Neural progenitor cell (in vitro differentiated cells): Measurements from ENCODE around the gene UCK2. TPM values are rescaled to one million over a fixed set of nuclear protein-coding genes. Genes with fewer than 3 reads are reported as not detected.
"Not testable (repeated sequence)": the region's sequence is repeated elsewhere in the genome, so short reads cannot be mapped to it uniquely, and the experiment has no call there.

Experiments
- DNase-seq: peaks from one replicate; pipeline ENCODE4 v3.0.0-alpha.2; 2016; ENCODE audit warnings: low spot score
- H2AFZ ChIP-seq: fragments of 200-600 bp; sonication (generic); replicated peaks from 2 replicates; pipeline ENCODE4 v1.6.1; 2016; ENCODE audit warnings: antibody characterized with exemption
- H3F3A ChIP-seq: fragments of 200-600 bp; sonication (generic); 2 replicates; pipeline ENCODE4 v1.6.1; 2016; ENCODE audit warnings: antibody characterized with exemption, low read depth
- H3K27ac ChIP-seq: fragments of 200-600 bp; sonication (generic); 2 replicates; pipeline ENCODE4 v1.5.1; 2016; ENCODE audit warnings: mild to moderate bottlenecking
- H3K27me3 ChIP-seq: fragments of 200-600 bp; sonication (generic); 2 replicates; pipeline ENCODE4 v1.6.1; 2016; ENCODE audit warnings: mild to moderate bottlenecking, moderate library complexity
- H3K36me3 ChIP-seq: fragments of 200-600 bp; sonication (generic); 2 replicates; pipeline ENCODE4 v1.5.1; 2016
- H3K4me1 ChIP-seq: fragments of 200-600 bp; sonication (generic); 2 replicates; pipeline ENCODE4 v1.6.1; 2016; ENCODE audit warnings: mixed run types
- H3K4me2 ChIP-seq: fragments of 200-600 bp; sonication (generic); 2 replicates; pipeline ENCODE4 v1.6.1; 2016
- H3K4me3 ChIP-seq: fragments of 200-600 bp; sonication (generic); 2 replicates; pipeline ENCODE4 v1.5.1; 2016
- H3K79me2 ChIP-seq: fragments of 200-600 bp; sonication (generic); 2 replicates; pipeline ENCODE4 v1.6.1; 2016; ENCODE audit warnings: low read depth
- H3K9ac ChIP-seq: fragments of 200-600 bp; sonication (generic); 2 replicates; pipeline ENCODE4 v1.6.1; 2016
- H3K9me3 ChIP-seq: fragments of 200-600 bp; sonication (generic); 2 replicates; pipeline ENCODE4 v1.5.1; 2016; ENCODE audit warnings: low read depth
- H4K20me1 ChIP-seq: fragments of 200-600 bp; sonication (generic); 2 replicates; pipeline ENCODE4 v1.6.1; 2016; ENCODE audit warnings: low read depth
- H3K27ac Mint-ChIP-seq: 3 replicates; pipeline ENCODE4 v1.8.0; 2021; ENCODE audit warnings: mixed read lengths
- H3K27me3 Mint-ChIP-seq: 2 replicates; pipeline ENCODE4 v1.8.0; 2022; ENCODE audit warnings: low read depth, mild to moderate bottlenecking, inconsistent platforms, moderate library complexity, mixed read lengths; ENCODE audit not compliant: insufficient read depth
- H3K36me3 Mint-ChIP-seq: 3 replicates; pipeline ENCODE4 v1.8.0; 2021; ENCODE audit warnings: mixed read lengths
- H3K4me1 Mint-ChIP-seq: 3 replicates; pipeline ENCODE4 v1.8.0; 2021; ENCODE audit warnings: mixed read lengths
- H3K4me3 Mint-ChIP-seq: 3 replicates; pipeline ENCODE4 v1.8.0; 2021; ENCODE audit warnings: mild to moderate bottlenecking, moderate library complexity, mixed read lengths
- H3K9me3 Mint-ChIP-seq: 3 replicates; pipeline ENCODE4 v1.8.0; 2020; ENCODE audit warnings: mixed read lengths
- CTCF ChIP-seq: fragments of 200-600 bp; sonication (generic); IDR thresholded peaks from 2 replicates; pipeline ENCODE4 v1.5.1; 2017; ENCODE audit warnings: antibody characterized with exemption, mild to moderate bottlenecking
- EZH2 ChIP-seq: fragments of 200-600 bp; sonication (generic); IDR thresholded peaks from 2 replicates; pipeline ENCODE4 v1.6.1; 2017; ENCODE audit warnings: antibody characterized with exemption, mild to moderate bottlenecking, moderate library complexity
- EZH2phosphoT487 ChIP-seq: fragments of 200-600 bp; sonication (generic); IDR thresholded peaks from 2 replicates; pipeline ENCODE4 v1.6.1; 2017; ENCODE audit warnings: antibody characterized with exemption
- total RNA-seq: library from RNA; depleted of rRNA; stranded (reverse); fragments of >200 nt; gene quantifications from 2 replicates; pipeline ENCODE4 v1.2.3, GENCODE V29; 2015; ENCODE audit warnings: low replicate concordance

The UCK2 gene
- total RNA-seq, result 43.8 and 67.6 TPM in 2 replicates

- H3K27ac Mint-ChIP-seq, result peak within 1 kb of the TSS; percentile 94
- Histone ChIP-seq H3F3A (peaks cover 27% of the 10 kb centered on the region), H3K27ac (peak within 1 kb of the TSS; percentile 86), H3K27me3 (no peaks in the 10 kb centered on the region), H3K4me1 (peaks cover 9% of the 10 kb centered on the region), H3K9ac (peak within 1 kb of the TSS; percentile 65), H3K4me2 (peak within 1 kb of the TSS; percentile 88), H3K79me2 (peaks cover 45% of the 10 kb centered on the region), H3K36me3 (no peaks in the 10 kb centered on the region), H4K20me1 (peaks cover 18% of the 10 kb centered on the region), H3K4me3 (peak within 1 kb of the TSS; percentile 89), H2AFZ (peak within 1 kb of the TSS; percentile 84), H3K9me3 (no peaks in the 10 kb centered on the region)
- DNase-seq, result peak; percentile 93
- peaks cover 11% of the 10 kb centered on the region for H3K36me3 Mint-ChIP-seq
- H3K9me3 Mint-ChIP-seq, result no peaks in the 10 kb centered on the region
- no peak for TF ChIP-seq EZH2phosphoT487
- TF ChIP-seq CTCF, result peak; percentile 14
- peak; percentile 44 for TF ChIP-seq EZH2
- peaks cover 5% of the 10 kb centered on the region for H3K27me3 Mint-ChIP-seq
- peak within 1 kb of the TSS; percentile 98 for H3K4me3 Mint-ChIP-seq
- H3K4me1 Mint-ChIP-seq, result peaks cover 28% of the 10 kb centered on the region
Measured at GRCh38 chr1:165827268-165828102, at the start of gene UCK2. UCK2 (plus strand) TSS chr1:165827614; CDS start chr1:165827834, 220 bp downstream.

DNA sequence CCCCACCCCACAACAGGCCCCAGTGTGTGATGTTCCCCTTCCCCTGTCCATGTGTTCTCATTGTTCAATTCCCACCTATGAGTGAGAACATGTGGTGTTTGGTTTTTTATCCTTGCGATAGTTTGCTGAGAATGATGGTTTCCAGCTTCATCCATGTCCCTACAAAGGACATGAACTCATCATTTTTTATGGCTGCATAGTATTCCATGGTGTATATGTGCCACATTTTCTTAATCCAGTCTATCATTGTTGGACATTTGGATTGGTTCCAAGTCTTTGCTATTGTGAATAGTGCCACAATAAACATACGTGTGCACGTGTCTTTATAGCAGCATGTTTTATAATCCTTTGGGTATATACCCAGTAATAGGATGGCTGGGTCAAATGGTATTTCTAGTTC is 49.2 kb upstream of the UCK2 start:
- H3K36me3 ChIP-seq, result peaks cover 10% of the 10 kb centered on the region
- H3K36me3 Mint-ChIP-seq, result peaks cover 15% of the 10 kb centered on the region
- not testable (repeated sequence) for H3K9me3 Mint-ChIP-seq, H3K27ac ChIP-seq, H3K4me1 ChIP-seq, DNase-seq, H3K27ac Mint-ChIP-seq, H3F3A ChIP-seq, H3K4me3 Mint-ChIP-seq, H3K4me1 Mint-ChIP-seq, H3K4me3 ChIP-seq, H3K9me3 ChIP-seq, H3K79me2 ChIP-seq, H3K27me3 Mint-ChIP-seq, H3K9ac ChIP-seq, H2AFZ ChIP-seq, H3K4me2 ChIP-seq, H3K27me3 ChIP-seq, H4K20me1 ChIP-seq

DNA sequence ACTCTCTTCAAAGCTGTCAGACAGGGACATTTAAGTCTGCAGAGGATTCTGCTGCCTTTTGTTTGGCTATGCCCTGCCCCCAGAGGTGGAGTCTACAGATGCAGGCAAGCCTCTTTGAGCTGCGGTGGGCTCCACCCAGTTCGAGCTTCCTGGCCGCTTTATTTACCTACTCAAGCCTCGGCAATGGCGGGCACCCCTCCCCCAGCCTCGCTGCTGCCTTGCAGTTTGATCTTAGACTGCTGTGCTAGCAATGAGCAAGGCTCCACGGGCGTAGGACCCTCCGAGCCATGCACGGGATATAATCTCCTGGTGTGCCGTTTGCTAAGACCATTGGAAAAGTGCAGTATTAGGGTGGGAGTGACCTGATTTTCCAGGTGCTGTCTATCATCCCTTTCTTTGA is 43.9 kb upstream of the UCK2 start:
- not testable (repeated sequence) for H3K27me3 Mint-ChIP-seq, H3K4me1 ChIP-seq, H3K27ac ChIP-seq, H3K9me3 ChIP-seq, H3K9ac ChIP-seq, DNase-seq, H3K4me3 ChIP-seq, H3K27ac Mint-ChIP-seq, H3F3A ChIP-seq, H3K4me2 ChIP-seq, H3K4me3 Mint-ChIP-seq, H3K27me3 ChIP-seq, H3K36me3 ChIP-seq, H4K20me1 ChIP-seq, H3K79me2 ChIP-seq, H3K4me1 Mint-ChIP-seq, H2AFZ ChIP-seq
- Mint-ChIP-seq H3K9me3 (peaks cover 24% of the 10 kb centered on the region), H3K36me3 (peaks cover 15% of the 10 kb centered on the region)

DNA sequence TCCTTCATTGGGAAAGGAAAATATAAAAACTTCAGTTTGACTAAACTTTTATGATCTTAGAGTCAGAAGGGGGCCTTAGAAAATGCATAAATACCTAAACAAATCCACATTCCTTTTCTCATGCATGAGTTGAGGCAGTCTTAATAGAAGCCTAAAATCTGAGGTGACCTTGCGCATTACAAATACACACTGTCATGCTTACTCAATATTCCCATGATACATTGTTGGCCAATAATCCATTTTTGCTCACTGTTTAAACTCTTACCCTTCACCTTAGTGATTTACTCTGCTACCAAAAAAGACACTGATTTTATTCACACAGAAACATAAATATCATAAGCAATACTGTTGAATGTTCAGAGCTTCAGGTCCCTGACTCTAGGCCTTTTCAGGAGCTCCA is 39.7 kb upstream of the UCK2 start:
- Histone ChIP-seq H2AFZ (no peak overlapping the region), H3K4me3 (no peak overlapping the region), H3K9ac (no peak overlapping the region), H3K27ac (no peak overlapping the region), H3K9me3 (no peaks in the 10 kb centered on the region), H4K20me1 (no peaks in the 10 kb centered on the region), H3K27me3 (no peaks in the 10 kb centered on the region), H3K36me3 (no peaks in the 10 kb centered on the region), H3F3A (no peaks in the 10 kb centered on the region), H3K4me1 (no peaks in the 10 kb centered on the region), H3K79me2 (no peaks in the 10 kb centered on the region), H3K4me2 (no peak overlapping the region)
- DNase-seq, result no peak
- Mint-ChIP-seq H3K4me1 (no peaks in the 10 kb centered on the region), H3K36me3 (peaks cover 8% of the 10 kb centered on the region), H3K9me3 (peaks cover 18% of the 10 kb centered on the region), H3K4me3 (no peak overlapping the region), H3K27me3 (no peaks in the 10 kb centered on the region), H3K27ac (no peak overlapping the region)
- TF ChIP-seq EZH2 (no peak), CTCF (no peak), EZH2phosphoT487 (no peak)
